HCT116 (cell line): ENCODE results near the gene KRI1. TPM values are rescaled to one million over a fixed set of nuclear protein-coding genes. Genes with fewer than 3 reads are reported as not detected.

Experiments used
- ATAC-seq: fragments of 200-7000 bp; cut with Tn5 transposase; 2 replicates; pipeline ENCODE4 v1.9.1; 2020; ENCODE audit warnings: mild to moderate bottlenecking, moderate library complexity
- BruUV-seq: library from RNA; stranded (reverse); fragments of 400-500 nt; replicated peaks from 2 replicates; lab custom pipeline; 2021; lab: Mats Ljungman, UMichigan
- CTCF ChIA-PET: fragments of 300-600 bp; sonication (Branson Sonifier 250); formaldehyde crosslinking; loops from one replicate; lab custom pipeline; 2021; ENCODE audit warnings: antibody characterized with exemption; lab: Charles Lee
- POLR2A ChIA-PET: fragments of 300-600, 350-600 bp; sonication (Branson Sonifier 250); formaldehyde crosslinking; loops from one replicate; lab custom pipeline; 2021; ENCODE audit warnings: antibody characterized with exemption; lab: Charles Lee
- RAD21 ChIA-PET, 2 experiments: fragments of 300-600 bp; sonication (Branson Sonifier 250); formaldehyde crosslinking; loops; one replicate each; lab custom pipeline; 2023; ENCODE audit warnings: low total read pairs in 2 of 2; ENCODE audit not compliant: uncharacterized antibody in 2 of 2, unreplicated experiment in 2 of 2, low non-redundant PET in 1 of 2; lab: Charles Lee
- DNase-seq: peaks from one replicate; pipeline ENCODE4 v3.0.0-alpha.2; 2010; ENCODE audit warnings: low read depth, low spot score
- H2AFZ ChIP-seq: fragments of 200-600 bp; shearing (Covaris generic), sonication (generic); 2 replicates; pipeline ENCODE4 v1.6.1; 2017; ENCODE audit warnings: low read depth, mixed run types, mixed read lengths, antibody characterized with exemption, low read length; ENCODE audit not compliant: poor library complexity, severe bottlenecking
- H3K27ac ChIP-seq: 2 replicates; pipeline ENCODE4 v1.5.1; 2012; ENCODE audit warnings: low read depth, low read length
- H3K27me3 ChIP-seq: fragments of 200-600 bp; sonication (generic); 2 replicates; pipeline ENCODE4 v1.6.1; 2016; ENCODE audit warnings: mixed run types, low read length, mixed read lengths; ENCODE audit not compliant: insufficient read depth
- H3K36me3 ChIP-seq, 2 experiments: fragments of 200-500 bp in 1 of 2; fragments of 200-600 bp in 1 of 2; sonication (Bioruptor generic) in 1 of 2; sonication (generic) in 1 of 2; 2 replicates each; pipeline versions ENCODE4 v1.5.1 to v1.6.1; 2014 to 2016; ENCODE audit warnings: low read length in 2 of 2, inconsistent platforms in 1 of 2, mixed read lengths in 1 of 2, mixed run types in 1 of 2; ENCODE audit not compliant: insufficient read depth in 2 of 2, control insufficient read depth in 1 of 2
- H3K4me1 ChIP-seq, 2 experiments: fragments of 200-600 bp in 1 of 2; sonication (generic) in 1 of 2; 2 replicates each; pipeline versions ENCODE4 v1.5.1 to v1.6.1; 2012 to 2017; ENCODE audit warnings: low read length in 2 of 2, inconsistent platforms in 1 of 2, mild to moderate bottlenecking in 1 of 2, mixed read lengths in 1 of 2, mixed run types in 1 of 2, moderate library complexity in 1 of 2; ENCODE audit not compliant: insufficient read depth in 2 of 2, control insufficient read depth in 1 of 2
- H3K4me2 ChIP-seq: fragments of 200-600 bp; sonication (generic); 2 replicates; pipeline ENCODE4 v1.6.1; 2017; ENCODE audit warnings: mixed run types, low read length, mixed read lengths
- H3K4me3 ChIP-seq, 2 experiments: fragments of 200-600 bp in 1 of 2; sonication (generic) in 1 of 2; replicated peaks in 1 of 2; 2 replicates each; pipeline ENCODE4 v1.5.1; 2011 to 2016; ENCODE audit warnings: low read length in 2 of 2, control low read depth in 1 of 2, low read depth in 1 of 2, mild to moderate bottlenecking in 1 of 2, mixed read lengths in 1 of 2, mixed run types in 1 of 2
- H3K79me2 ChIP-seq: fragments of 200-600 bp; sonication (generic); 2 replicates; pipeline ENCODE4 v1.6.1; 2017; ENCODE audit warnings: mild to moderate bottlenecking, mixed run types, low read length, moderate library complexity, mixed read lengths; ENCODE audit not compliant: insufficient read depth
- H3K9ac ChIP-seq: fragments of 200-600 bp; sonication (generic); 2 replicates; pipeline ENCODE4 v1.6.1; 2016; ENCODE audit warnings: low read length, mixed read lengths
- H3K9me2 ChIP-seq: fragments of 200-600 bp; sonication (generic), shearing (Covaris generic); 2 replicates; pipeline ENCODE4 v1.6.1; 2017; ENCODE audit warnings: mixed run types, mild to moderate bottlenecking, moderate library complexity; ENCODE audit not compliant: insufficient read depth
- H3K9me3 ChIP-seq, 2 experiments: fragments of 200-500 bp in 1 of 2; fragments of 200-600 bp in 1 of 2; sonication (Bioruptor generic) in 1 of 2; sonication (generic) in 1 of 2; 2 replicates each; pipeline ENCODE4 v1.6.1; 2014 to 2017; ENCODE audit warnings: low read length in 2 of 2, mixed read lengths in 2 of 2, inconsistent platforms in 1 of 2, low read depth in 1 of 2, mild to moderate bottlenecking in 1 of 2, mixed run types in 1 of 2, moderate library complexity in 1 of 2; ENCODE audit not compliant: control insufficient read depth in 1 of 2, insufficient read depth in 1 of 2
- H4K20me1 ChIP-seq: fragments of 200-600 bp; sonication (generic), shearing (Covaris generic); 2 replicates; pipeline ENCODE4 v1.6.1; 2017; ENCODE audit warnings: mixed run types, mild to moderate bottlenecking, moderate library complexity; ENCODE audit not compliant: insufficient read depth
- CTCF ChIP-seq, 3 experiments: fragments of 200-600 bp in 1 of 3; sonication (generic) in 1 of 3; IDR thresholded peaks in 2 of 3; conservative IDR thresholded peaks in 1 of 3; 2 replicates each; pipeline ENCODE4 v1.5.1; 2012 to 2017; ENCODE audit warnings: low read depth in 2 of 3, low read length in 2 of 3, antibody characterized with exemption in 1 of 3, borderline replicate concordance in 1 of 3, control low read depth in 1 of 3, mild to moderate bottlenecking in 1 of 3, mixed read lengths in 1 of 3, mixed run types in 1 of 3, moderate library complexity in 1 of 3; ENCODE audit not compliant: insufficient read depth in 1 of 3
- EGR1 ChIP-seq: IDR thresholded peaks from 2 replicates; pipeline ENCODE4 v1.6.1; 2012; ENCODE audit warnings: low read depth
- EZH2phosphoT487 ChIP-seq: fragments of 200-600 bp; IDR thresholded peaks from 2 replicates; pipeline ENCODE4 v1.6.1; 2018; ENCODE audit warnings: antibody characterized with exemption, borderline replicate concordance
- MAX ChIP-seq: IDR thresholded peaks from 2 replicates; pipeline ENCODE4 v1.6.1; 2012
- POLR2A ChIP-seq: IDR thresholded peaks from 2 replicates; pipeline ENCODE4 v1.7.0; 2011; ENCODE audit warnings: borderline replicate concordance; ENCODE audit not compliant: insufficient read depth, insufficient read length; ENCODE audit errors: extremely low read depth
- RAD21 ChIP-seq: IDR thresholded peaks from 2 replicates; pipeline ENCODE4 v1.6.1; 2012; ENCODE audit warnings: low read depth, mild to moderate bottlenecking
- SIN3A ChIP-seq: IDR thresholded peaks from 2 replicates; pipeline ENCODE4 v1.6.1; 2012; ENCODE audit warnings: low read depth
- SP1 ChIP-seq: IDR thresholded peaks from 2 replicates; pipeline ENCODE4 v1.6.1; 2012; ENCODE audit warnings: low read depth
- SRF ChIP-seq: IDR thresholded peaks from 2 replicates; pipeline ENCODE4 v1.6.1; 2012; ENCODE audit warnings: low read depth
- ZFX ChIP-seq: fragments of 450-650 bp; IDR thresholded peaks from 2 replicates; pipeline ENCODE4 v1.6.1; 2017
- intact Hi-C: fragments of 100-400 bp; cut with micrococcal nuclease; formaldehyde crosslinking; loops from 2 replicates; pipeline ENCODE4 v1.10.0; 2022
- total RNA-seq: library from RNA; stranded (reverse); gene quantifications from one replicate; pipeline ENCODE4 v1.2.1, GENCODE V29; 2021; ENCODE audit not compliant: unreplicated experiment

Gene KRI1
- total RNA-seq, 1 experiment from 2014 or later, result 44.0 TPM

GRCh38 chr19:10525636-10526035 is 40.2 kb downstream of the KRI1 start:
- H3K4me1 ChIP-seq, result peaks cover 1 to 2% of the 10 kb centered on the region in 2 experiments; a peak in 2 of 4 replicates
- no peak overlapping the region for H2AFZ ChIP-seq
- no peaks in the 10 kb centered on the region for H3K79me2 ChIP-seq
- H3K36me3 ChIP-seq, result no peaks in the 10 kb centered on the region
- ChIA-PET RAD21 (no interaction called here), CTCF (interaction anchor here (0.6 kb wide), 1 partner anchor 23 kb away, joined by 3 read pairs; the partner anchor contains the start of gene KEAP1), POLR2A (no interaction called here)
- no peak overlapping the region for H3K4me2 ChIP-seq
- BruUV-seq, result no TSS peak
- intact Hi-C loops, result no loop called here
- no peak for TF ChIP-seq ZFX
- no peak for TF ChIP-seq EZH2phosphoT487
- TF ChIP-seq MAX, result no peak
- no peak for TF ChIP-seq CTCF (IDR thresholded peaks at IDR 0.05 in 2 of 3, conservative IDR thresholded peaks at IDR 0.05 in 1 of 3; ENCODE audit: borderline replicate concordance in 1 of 3, insufficient read depth in 1 of 3, low read depth in 2 of 3, low read length in 2 of 3)
- no peak for TF ChIP-seq EGR1
- no peak for TF ChIP-seq SP1
- no peak for TF ChIP-seq POLR2A
- no peak for TF ChIP-seq SIN3A
- no peak for TF ChIP-seq RAD21
- no peak for TF ChIP-seq SRF
- no peak overlapping the region for H3K4me3 ChIP-seq
- H3K27me3 ChIP-seq, result no peaks in the 10 kb centered on the region
- no peak for ATAC-seq
- H3K9me3 ChIP-seq, result no peaks in the 10 kb centered on the region
- no peaks in the 10 kb centered on the region for H3K9me2 ChIP-seq
- H4K20me1 ChIP-seq, result no peaks in the 10 kb centered on the region
- no peak for DNase-seq
- H3K27ac ChIP-seq, result no peak overlapping the region
- H3K9ac ChIP-seq, result no peak overlapping the region
